ENCODE results near the gene PPIE. TPM values are rescaled to one million over a fixed set of nuclear protein-coding genes. Genes with fewer than 3 reads are reported as not detected.

PPIE gene
- total RNA-seq, 1 experiment from 2014 or later, result 73.8 TPM

DNA sequence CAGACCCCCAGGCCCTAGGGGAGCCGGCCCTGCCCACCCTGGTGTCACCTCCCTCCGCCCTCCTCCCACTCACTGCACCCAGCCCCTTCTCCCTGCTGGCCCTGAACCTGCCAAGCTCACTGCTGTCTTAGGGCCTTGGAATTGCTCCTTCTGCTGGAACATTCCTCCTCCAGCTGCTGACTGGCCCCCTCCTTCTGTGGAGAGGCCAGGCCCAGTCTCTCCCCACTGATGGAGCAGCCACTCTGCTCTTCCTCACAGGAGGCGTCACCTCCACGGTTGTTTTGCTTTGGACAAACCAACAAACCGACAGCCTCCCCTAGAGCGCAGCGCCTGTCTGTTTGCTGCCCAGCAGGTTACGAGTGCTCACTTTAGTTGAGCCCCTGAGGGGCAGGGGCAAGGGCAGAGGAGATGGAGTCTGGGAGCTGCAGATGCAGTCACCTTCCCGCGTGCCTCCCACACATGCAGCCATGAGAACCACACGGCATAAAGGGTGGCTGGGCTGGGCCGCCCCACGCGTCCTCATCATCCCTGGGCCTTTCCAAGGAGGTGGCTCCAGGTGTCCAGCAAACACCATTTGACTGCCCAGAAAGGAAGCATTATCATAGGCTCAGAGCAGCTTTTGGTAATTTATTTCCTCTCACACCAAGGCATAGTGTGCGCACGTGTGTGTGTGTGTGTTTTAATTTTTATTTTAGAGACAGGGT is 23.0 kb downstream of the PPIE start:
- DNase-seq (ENCODE audit: low read depth, low spot score) (no peak), ATAC-seq (no peak)
- Histone ChIP-seq H3K9me2 (ENCODE audit: insufficient read depth) (no peaks in the 10 kb centered on the region), H2AFZ (ENCODE audit: low read depth, low read length, poor library complexity, severe bottlenecking) (no peak overlapping the region), H3K27ac (ENCODE audit: low read depth, low read length) (no peak overlapping the region), H3K27me3 (ENCODE audit: insufficient read depth, low read length) (no peaks in the 10 kb centered on the region), H3K4me1 (ENCODE audit: control insufficient read depth in 1 of 2, insufficient read depth in 2 of 2, low read length in 2 of 2) (no peaks in the 10 kb centered on the region), H3K79me2 (ENCODE audit: insufficient read depth, low read length) (no peaks in the 10 kb centered on the region), H3K4me3 (replicated peaks in 1 of 2; ENCODE audit: low read depth in 1 of 2, low read length in 2 of 2) (no peak overlapping the region), H3K9ac (ENCODE audit: low read length) (no peak overlapping the region), H3K36me3 (ENCODE audit: control insufficient read depth in 1 of 2, insufficient read depth in 2 of 2, low read length in 2 of 2) (peaks cover 5 to 12% of the 10 kb centered on the region in 2 experiments; a peak in 3 of 4 replicates), H3K4me2 (ENCODE audit: low read length) (no peak overlapping the region), H3K9me3 (ENCODE audit: control insufficient read depth in 1 of 2, insufficient read depth in 1 of 2, low read depth in 1 of 2, low read length in 2 of 2) (no peaks in the 10 kb centered on the region), H4K20me1 (ENCODE audit: insufficient read depth) (no peaks in the 10 kb centered on the region)
- CTCF ChIA-PET, result no interaction called here
- intact Hi-C loops (cut with micrococcal nuclease), result no loop called here
- no peak for TF ChIP-seq EZH2phosphoT487 (IDR thresholded peaks at IDR 0.05; ENCODE audit: borderline replicate concordance)
- no peak for TF ChIP-seq SRF (IDR thresholded peaks at IDR 0.05; ENCODE audit: low read depth)
- no peak for TF ChIP-seq EGR1 (IDR thresholded peaks at IDR 0.05; ENCODE audit: low read depth)
- no peak for TF ChIP-seq EZH2 (IDR thresholded peaks at IDR 0.05)
- TF ChIP-seq, protein P1, sequence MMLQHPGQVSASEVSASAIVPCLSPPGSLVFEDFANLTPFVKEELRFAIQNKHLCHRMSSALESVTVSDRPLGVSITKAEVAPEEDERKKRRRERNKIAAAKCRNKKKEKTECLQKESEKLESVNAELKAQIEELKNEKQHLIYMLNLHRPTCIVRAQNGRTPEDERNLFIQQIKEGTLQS (IDR thresholded peaks at IDR 0.05), result no peak
- no peak for TF ChIP-seq ELF1 (IDR thresholded peaks at IDR 0.05; ENCODE audit: borderline replicate concordance, low read depth)
- TF ChIP-seq ZNF274 (IDR thresholded peaks at IDR 0.05; ENCODE audit: low read depth, low read length), result no peak
- TF ChIP-seq JUND (IDR thresholded peaks at IDR 0.05), result no peak
- TF ChIP-seq SP1 (IDR thresholded peaks at IDR 0.05; ENCODE audit: low read depth), result no peak
- TF ChIP-seq RAD21 (IDR thresholded peaks at IDR 0.05; ENCODE audit: low read depth), result no peak
- no peak for TF ChIP-seq FOSL1 (IDR thresholded peaks at IDR 0.05; ENCODE audit: low read depth)
- no TSS peak for BruUV-seq (replicated peaks)
- POLR2A ChIA-PET, result no interaction called here
- RAD21 ChIA-PET (ENCODE audit: low non-redundant PET in 1 of 2, low total read pairs in 2 of 2, uncharacterized antibody in 2 of 2, unreplicated experiment in 2 of 2), result no interaction called here

Measured in HCT116 (cell line).